Parathyroid adenoma (tissue), 2 donors: Measurements from ENCODE around the gene KCNK6.

Experiments used
- H2AFZ ChIP-seq: fragments of 300-600 bp; sonication (generic); one replicate; pipeline ENCODE4 v1.7.0; 2017; ENCODE audit warnings: antibody characterized with exemption, mild to moderate bottlenecking
- H3K27ac ChIP-seq: fragments of 300-600 bp; sonication (generic); one replicate; pipeline ENCODE4 v1.7.0; 2017
- H3K27me3 ChIP-seq: fragments of 300-600 bp; sonication (generic); one replicate; pipeline ENCODE4 v1.7.0; 2017; ENCODE audit warnings: low read length; ENCODE audit not compliant: control insufficient read depth, insufficient read depth
- H3K36me3 ChIP-seq: fragments of 300-600 bp; sonication (generic); one replicate; pipeline ENCODE4 v1.7.0; 2017; ENCODE audit warnings: low read length; ENCODE audit not compliant: control insufficient read depth, insufficient read depth
- H3K4me1 ChIP-seq: fragments of 300-600 bp; sonication (generic); one replicate; pipeline ENCODE4 v1.7.0; 2017; ENCODE audit warnings: control low read depth
- H3K4me2 ChIP-seq: fragments of 300-600 bp; sonication (generic); one replicate; pipeline ENCODE4 v1.7.0; 2017; ENCODE audit warnings: low read length
- H3K4me3 ChIP-seq: fragments of 300-600 bp; sonication (generic); one replicate; pipeline ENCODE4 v1.7.0; 2017; ENCODE audit warnings: low read depth, low read length
- H3K79me2 ChIP-seq: fragments of 300-600 bp; sonication (generic); one replicate; pipeline ENCODE4 v1.7.0; 2017; ENCODE audit warnings: control low read depth
- H3K9ac ChIP-seq: fragments of 300-600 bp; sonication (generic); one replicate; pipeline ENCODE4 v1.7.0; 2017; ENCODE audit warnings: mild to moderate bottlenecking
- H3K9me3 ChIP-seq: fragments of 300-600 bp; sonication (generic); one replicate; pipeline ENCODE4 v1.7.0; 2017; ENCODE audit warnings: low read length; ENCODE audit not compliant: control insufficient read depth
- TF ChIP-seq, protein P1 (sequence below): fragments of 300-600 bp; sonication (generic); IDR thresholded peaks from one replicate; pipeline ENCODE4 v1.7.0; 2017; ENCODE audit warnings: antibody characterized with exemption, mild to moderate bottlenecking
- donor health status: primary hyperparathyroidism.

Gene KCNK6

GRCh38 chr19:38307076-38307475, 12.6 kb upstream of the KCNK6 start:
- no peaks in the 10 kb centered on the region for H3K36me3 ChIP-seq
- no peak overlapping the region for H2AFZ ChIP-seq
- H3K27me3 ChIP-seq, result no peaks in the 10 kb centered on the region
- no peak overlapping the region for H3K4me2 ChIP-seq
- H3K9me3 ChIP-seq, result no peaks in the 10 kb centered on the region
- no peak overlapping the region for H3K27ac ChIP-seq
- H3K9ac ChIP-seq, result no peak overlapping the region
- H3K4me1 ChIP-seq, result no peaks in the 10 kb centered on the region
- no peak overlapping the region for H3K4me3 ChIP-seq
- no peaks in the 10 kb centered on the region for H3K79me2 ChIP-seq
- TF ChIP-seq, protein P1, sequence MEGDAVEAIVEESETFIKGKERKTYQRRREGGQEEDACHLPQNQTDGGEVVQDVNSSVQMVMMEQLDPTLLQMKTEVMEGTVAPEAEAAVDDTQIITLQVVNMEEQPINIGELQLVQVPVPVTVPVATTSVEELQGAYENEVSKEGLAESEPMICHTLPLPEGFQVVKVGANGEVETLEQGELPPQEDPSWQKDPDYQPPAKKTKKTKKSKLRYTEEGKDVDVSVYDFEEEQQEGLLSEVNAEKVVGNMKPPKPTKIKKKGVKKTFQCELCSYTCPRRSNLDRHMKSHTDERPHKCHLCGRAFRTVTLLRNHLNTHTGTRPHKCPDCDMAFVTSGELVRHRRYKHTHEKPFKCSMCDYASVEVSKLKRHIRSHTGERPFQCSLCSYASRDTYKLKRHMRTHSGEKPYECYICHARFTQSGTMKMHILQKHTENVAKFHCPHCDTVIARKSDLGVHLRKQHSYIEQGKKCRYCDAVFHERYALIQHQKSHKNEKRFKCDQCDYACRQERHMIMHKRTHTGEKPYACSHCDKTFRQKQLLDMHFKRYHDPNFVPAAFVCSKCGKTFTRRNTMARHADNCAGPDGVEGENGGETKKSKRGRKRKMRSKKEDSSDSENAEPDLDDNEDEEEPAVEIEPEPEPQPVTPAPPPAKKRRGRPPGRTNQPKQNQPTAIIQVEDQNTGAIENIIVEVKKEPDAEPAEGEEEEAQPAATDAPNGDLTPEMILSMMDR, result no peak

- no peaks in the 10 kb centered on the region for H3K9me3 ChIP-seq
- TF ChIP-seq, protein P1, result no peak
- no peaks in the 10 kb centered on the region for H3K27me3 ChIP-seq
- H3K27ac ChIP-seq, result no peak overlapping the region
- H3K4me1 ChIP-seq, result no peaks in the 10 kb centered on the region
- H2AFZ ChIP-seq, result no peak overlapping the region
- no peaks in the 10 kb centered on the region for H3K79me2 ChIP-seq
- H3K9ac ChIP-seq, result no peak overlapping the region
- H3K4me3 ChIP-seq, result no peak overlapping the region
- H3K4me2 ChIP-seq, result no peak overlapping the region
- H3K36me3 ChIP-seq, result no peaks in the 10 kb centered on the region
Observed at GRCh38 chr19:38307597-38307996, 12.0 kb upstream of the KCNK6 start.

DNA sequence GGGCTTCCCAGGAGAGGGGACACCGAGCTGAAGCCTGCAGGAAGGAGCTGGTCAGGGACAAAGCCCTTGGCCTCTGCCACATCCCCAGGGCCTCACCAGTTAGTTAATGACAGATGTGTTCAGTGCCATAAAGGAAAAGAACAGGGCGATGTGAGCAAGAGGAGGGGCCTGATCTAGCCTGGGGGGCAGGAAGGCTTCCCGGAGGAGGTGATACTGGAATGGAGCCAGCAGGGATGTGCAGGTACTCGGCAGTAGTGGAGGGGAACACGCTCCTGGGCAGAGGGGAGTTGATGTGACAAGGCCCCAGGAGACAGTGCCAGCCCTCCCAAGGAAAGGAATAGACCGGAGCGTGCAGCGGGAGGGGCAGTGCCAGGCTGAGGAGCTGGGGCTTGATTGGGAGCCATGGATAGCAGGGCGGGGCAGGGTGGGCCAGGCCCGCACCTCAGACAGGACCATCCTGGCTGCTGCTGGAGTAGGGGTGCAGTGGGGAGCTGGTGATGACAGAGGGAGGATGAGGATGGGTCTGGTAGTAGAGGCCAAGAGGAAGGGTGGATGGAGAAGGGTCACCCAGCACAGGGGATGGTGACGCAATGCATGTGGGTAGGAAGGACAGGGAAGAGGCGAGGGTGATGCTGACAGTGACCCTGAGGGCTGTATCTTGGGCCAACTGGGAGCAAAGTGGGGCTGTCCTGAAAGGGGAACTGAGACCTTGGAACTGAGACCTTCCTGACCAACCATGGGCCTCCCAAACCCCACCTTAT, 11.5 kb upstream of the KCNK6 start:
- H3K4me3 ChIP-seq, result no peak overlapping the region
- H3K27ac ChIP-seq, result no peak overlapping the region
- no peaks in the 10 kb centered on the region for H3K4me1 ChIP-seq
- no peaks in the 10 kb centered on the region for H3K9me3 ChIP-seq
- TF ChIP-seq, protein P1, result no peak
- no peak overlapping the region for H3K4me2 ChIP-seq
- H3K27me3 ChIP-seq, result no peaks in the 10 kb centered on the region
- H2AFZ ChIP-seq, result no peak overlapping the region
- H3K9ac ChIP-seq, result no peak overlapping the region
- no peaks in the 10 kb centered on the region for H3K79me2 ChIP-seq
- no peaks in the 10 kb centered on the region for H3K36me3 ChIP-seq

DNA sequence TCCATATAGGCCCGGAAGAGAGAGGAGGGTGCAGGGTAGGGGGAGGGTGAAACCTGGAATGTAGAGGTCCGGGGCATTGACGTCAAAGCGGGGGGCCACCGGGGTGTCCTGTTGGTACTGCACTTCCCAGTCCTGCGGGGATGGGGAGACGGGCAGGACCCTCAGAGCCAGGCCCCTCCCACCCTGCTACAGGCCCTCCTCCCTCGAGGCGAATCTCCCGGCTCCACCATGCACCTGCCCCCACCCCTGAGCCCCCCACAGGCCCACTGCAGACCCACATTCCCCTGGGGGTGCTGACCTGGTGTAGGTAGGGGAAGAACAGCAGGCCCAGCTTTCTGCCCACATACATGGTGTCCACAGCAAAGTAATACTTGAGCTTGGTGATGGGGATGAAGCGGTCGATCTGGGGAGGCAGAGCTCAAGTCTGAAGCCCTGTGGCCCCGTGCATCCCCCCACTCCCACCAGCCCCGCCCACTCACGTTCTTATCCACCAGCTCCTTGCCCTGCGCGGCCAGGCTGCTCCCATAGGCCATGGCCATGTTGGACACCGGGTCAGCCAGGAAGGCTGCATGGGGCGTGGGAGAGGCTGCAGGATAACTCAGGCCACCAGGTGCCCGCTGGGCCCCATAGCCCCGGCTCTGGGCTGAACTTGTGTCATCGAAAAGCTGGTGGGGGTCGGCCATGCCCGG, 10.6 kb upstream of the KCNK6 start:
- H3K4me3 ChIP-seq, result no peak overlapping the region
- H3K9me3 ChIP-seq, result no peaks in the 10 kb centered on the region
- no peaks in the 10 kb centered on the region for H3K27me3 ChIP-seq
- no peaks in the 10 kb centered on the region for H3K36me3 ChIP-seq
- H2AFZ ChIP-seq, result no peak overlapping the region
- H3K4me2 ChIP-seq, result no peak overlapping the region
- TF ChIP-seq, protein P1, result no peak
- H3K4me1 ChIP-seq, result no peaks in the 10 kb centered on the region
- no peaks in the 10 kb centered on the region for H3K79me2 ChIP-seq
- H3K27ac ChIP-seq, result no peak overlapping the region
- no peak overlapping the region for H3K9ac ChIP-seq
